HG02840 (cell line): ENCODE results near the gene FGR.
A peak's percentile ranks its signal among the peaks of the same experiment; 100 is the strongest.
"Not testable (repeated sequence)": the region's sequence is repeated elsewhere in the genome, so short reads cannot be mapped to it uniquely, and the experiment has no call there.

ENCODE experiments used
- ATAC-seq: cut with Tn5 transposase; IDR thresholded peaks from one replicate; pipeline ENCODE4 v1.9.1; 2021; ENCODE audit warnings: mild to moderate bottlenecking, moderate library complexity, moderate number of reproducible peaks; ENCODE audit not compliant: unreplicated experiment, low FRiP score

FGR gene

DNA sequence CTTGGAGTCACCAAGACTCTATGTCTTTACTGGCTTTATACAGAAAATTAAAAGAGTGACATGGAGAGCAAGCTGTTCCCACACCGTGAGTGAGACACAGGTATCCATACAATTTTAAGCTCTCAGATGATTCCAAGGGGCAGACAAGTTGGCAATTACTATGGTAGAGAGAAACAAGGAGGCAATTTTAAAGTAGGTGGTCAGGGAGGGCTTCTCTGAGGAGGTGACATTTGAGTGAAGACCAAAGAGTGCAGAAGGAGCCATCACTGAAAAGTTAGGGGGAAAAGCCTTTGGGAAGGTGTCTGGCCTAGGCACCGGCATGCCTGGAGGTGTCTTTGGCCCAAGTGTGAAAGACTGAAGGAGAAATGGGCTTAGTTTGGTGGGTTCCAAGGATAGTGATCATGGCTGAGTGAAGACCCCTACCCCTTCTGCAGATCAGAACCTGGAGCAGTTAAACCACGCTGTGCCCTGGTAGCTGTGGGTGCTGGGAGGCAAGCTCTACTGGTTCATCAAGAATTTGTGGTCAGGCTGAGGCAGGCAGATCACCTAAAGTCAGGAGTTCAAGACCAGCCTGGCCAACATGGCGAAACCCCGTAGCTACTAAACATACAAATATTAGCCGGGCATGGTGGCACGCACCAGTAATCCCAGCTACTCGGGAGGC, 26.6 kb upstream of the FGR start:
- ATAC-seq: no peak

DNA sequence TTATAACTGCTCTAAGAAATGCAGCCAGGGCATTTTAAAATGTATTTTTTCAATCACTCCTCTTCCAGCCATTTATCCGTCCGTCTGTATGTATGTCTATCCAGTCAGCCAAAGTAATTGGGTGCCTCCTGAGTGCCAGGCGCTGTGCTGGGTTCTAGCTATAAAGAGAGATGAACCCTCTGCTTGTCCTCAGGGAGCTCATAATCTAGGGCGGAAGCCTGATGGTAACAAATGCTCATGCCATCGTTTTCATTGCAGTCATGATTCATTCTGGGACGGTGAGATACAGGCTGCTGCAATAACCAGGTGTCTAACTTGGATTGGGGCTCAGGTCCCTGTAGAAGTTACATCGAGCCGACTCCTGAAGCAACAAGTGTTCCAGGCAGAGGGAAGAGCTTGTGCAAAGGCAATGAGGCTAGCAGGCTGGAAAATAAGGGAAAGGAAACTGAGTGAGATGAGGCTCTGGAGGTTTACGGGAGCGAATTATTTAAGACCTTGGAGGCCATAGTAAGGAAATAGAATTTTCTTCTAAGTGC, 25.4 kb upstream of the FGR start:
- ATAC-seq: no peak

DNA sequence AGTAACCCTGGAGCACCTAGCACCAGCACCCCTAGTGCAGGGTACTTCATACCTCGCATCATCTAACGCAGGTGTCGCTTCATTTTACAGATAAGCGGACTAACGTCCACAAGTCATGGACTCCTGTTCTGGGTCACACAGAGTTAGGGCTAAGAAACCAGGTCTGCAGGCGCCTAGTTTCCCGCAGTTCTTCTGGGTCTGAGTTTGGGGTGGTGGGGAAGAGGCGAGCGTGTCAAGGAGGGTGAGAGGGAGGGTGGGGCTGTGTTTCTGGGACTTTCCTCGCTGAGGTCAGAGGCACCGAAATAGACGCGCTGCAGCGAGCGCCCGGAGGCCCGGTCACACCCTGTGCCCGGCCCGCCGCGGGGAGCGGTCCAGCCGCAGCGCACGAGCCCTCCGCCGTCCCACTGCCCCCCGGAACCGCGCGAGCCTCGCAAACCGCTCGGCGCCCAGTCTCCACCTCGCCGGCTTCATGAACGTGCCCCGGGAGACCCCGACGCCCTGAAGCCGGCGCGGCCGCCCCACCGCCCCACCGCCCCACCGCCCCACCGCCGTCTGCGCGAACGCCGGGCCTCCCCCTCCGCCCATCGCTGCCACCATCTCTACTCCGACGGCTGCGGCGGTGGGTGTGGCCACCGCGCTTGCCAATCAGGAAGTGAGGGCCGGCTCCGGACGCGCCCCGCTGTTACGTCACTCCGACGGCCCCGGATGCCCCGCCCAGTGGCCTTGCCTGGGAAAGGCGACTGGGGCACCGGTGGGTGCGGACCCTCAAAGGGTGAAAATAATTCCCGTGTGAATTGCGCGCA, 24.7 kb upstream of the FGR start:
- peak; percentile 59 for ATAC-seq

DNA sequence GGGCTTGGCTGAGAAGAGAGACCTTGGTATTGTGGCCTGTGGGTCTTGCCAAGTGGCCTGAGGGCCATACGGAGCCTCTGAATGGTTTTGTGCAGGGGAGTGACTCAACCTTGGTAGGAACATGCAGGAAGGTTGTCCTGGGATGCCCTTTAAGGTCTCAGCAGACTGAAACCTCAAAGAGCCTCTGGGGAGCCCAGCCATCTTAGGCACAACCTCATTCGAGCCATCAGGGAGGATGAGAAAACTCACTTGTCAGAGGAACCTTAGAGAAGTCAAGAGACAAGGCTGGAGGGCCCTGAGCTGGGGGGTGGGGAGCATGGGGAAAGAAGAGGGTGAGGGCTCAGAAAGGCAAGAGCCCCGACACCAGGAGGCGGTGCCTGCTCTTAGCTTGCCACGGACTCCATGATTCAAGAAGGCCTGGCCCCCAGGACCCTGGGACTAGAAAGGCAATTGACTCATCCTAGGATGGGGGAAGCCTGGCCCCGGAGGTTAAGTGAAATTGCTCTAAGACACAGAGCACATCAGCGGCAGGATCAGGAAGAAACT, 24.0 kb upstream of the FGR start:
- ATAC-seq: peak; percentile 2

DNA sequence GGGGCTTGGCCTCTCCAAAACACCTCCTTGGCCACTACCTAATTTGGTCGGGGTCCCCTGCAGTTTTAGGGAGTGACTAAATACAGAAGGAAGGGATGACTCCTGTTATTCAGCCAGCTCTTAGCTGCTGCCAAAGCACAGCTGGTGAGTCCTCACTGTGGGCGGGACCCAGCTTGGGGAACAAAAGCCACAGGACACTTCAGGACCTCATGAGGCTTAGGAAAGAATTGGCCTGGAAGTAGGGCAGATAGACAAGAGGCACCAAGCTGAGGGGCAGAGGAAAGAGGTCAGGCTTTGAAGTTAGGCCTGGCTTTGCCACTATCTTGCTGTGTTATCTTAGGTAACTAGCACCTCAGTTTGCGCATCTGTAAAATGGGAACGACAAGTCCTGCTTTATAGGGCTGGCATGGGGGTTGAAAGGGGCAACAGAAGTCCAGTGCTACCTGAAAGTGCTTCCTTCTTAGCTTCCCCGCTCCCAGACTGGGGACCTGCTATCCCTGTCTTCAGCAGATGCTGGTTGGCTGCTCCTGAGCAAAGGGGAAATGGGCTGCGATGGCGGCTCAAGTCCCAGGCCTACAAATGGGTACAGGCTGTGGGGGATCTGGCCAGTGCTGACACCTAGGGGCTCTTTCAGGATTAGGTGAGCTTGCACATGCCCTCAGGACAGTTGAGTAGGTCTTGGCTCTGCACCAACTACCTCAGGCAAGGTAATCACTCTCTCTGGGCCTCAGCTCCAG, 21.3 kb upstream of the FGR start:
- no peak for ATAC-seq

DNA sequence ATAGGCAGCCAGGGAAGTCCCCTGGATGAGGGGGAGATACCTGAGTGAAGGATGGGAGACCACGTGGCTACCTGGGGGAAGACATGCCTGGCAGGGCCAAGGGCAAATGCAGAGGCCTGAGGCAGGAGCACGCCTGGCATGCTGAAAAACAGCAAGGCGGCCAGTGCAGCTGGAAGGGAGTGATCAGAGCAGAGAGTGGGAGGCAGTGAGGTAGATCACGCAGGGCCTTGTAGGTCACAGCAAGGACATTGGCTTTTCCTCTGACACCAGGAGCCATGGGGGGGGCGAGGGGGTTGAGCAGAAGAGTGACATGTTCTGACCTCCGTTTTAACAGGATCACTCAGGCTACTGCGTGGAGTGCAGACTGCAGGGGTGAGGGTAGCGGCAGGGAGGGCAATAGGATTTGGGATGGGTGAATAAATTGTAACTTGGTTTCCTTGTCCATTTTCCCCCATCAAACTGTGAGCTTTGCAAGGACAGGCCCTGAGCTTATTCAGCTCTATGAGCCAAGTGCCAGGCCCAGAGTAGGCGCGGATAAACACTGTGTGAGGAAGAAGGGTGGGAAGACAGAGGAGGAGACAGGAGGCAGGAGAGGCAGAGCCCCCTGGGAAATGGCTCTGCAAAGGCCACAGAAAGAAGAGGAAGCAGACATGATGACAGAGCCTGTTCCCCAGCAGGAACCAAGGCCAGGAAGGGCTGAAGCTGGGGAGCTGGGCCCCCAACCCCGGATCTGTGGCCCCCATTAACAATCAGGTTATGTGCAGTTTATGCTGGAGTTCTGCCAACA, 20.4 kb upstream of the FGR start:
- no peak for ATAC-seq

DNA sequence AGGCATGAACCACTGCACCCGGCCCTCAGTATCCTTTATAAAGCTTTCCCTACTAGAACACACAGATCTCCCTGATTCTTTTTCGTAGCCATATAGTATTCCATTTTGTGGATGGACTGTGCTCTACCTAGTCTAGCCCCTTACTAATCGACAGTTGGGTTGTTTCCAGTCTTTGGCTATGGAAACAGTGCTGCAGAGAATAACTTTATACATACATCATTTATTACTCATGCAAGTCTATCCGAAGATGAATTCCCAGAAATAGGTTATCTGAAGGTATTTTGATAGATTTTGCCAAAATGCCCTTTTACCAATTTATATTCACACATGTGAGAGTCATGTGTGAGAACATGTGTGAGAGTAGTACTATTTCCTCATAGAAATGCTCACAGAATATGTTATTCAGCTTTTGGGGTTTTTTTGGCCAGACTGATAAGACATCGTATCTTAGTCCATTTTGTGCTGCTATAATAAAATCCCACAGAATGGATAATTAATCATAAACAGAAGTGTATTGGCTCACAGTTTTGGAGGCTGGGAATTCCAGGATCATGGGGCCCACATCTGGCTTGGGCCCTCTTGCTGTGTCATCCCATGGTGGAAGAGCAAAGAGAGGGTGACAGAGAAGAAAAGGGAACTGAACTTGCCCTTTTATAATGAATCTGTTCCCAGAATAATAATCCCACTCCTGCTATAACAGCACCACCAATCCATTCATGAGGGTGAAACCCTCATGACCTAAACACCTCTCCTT, 17.3 kb upstream of the FGR start:
- ATAC-seq: no peak

DNA sequence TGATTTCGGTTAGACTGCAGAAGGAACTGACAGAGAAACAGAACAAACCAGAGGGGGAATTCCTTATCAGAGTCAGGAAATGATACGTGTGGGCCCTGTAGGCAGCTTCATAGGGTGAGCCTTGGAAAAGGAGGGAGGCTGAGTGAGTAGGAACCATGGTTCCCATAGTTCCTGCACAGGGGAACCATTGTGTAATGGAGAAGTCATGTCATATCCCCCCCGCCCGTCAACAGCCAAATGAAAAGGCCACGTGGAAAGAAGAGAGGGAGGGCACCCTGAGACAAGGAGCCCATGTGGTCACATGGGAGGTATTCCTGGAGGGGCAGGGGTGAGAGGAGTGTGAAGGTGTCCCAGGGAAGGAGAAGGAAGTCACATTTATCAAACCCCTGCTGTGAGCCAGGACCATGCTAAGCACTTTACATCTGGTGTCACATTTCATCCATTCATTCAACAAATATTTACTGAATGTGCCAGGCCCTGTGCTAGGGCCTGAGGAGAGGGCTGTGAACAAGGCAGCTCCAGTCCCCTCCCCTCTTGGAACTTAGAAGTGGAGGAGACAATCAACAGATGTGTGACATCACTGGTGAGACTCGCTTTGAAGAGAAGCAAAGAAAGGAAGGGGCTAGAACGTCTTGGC, 15.7 kb upstream of the FGR start:
- no peak for ATAC-seq

DNA sequence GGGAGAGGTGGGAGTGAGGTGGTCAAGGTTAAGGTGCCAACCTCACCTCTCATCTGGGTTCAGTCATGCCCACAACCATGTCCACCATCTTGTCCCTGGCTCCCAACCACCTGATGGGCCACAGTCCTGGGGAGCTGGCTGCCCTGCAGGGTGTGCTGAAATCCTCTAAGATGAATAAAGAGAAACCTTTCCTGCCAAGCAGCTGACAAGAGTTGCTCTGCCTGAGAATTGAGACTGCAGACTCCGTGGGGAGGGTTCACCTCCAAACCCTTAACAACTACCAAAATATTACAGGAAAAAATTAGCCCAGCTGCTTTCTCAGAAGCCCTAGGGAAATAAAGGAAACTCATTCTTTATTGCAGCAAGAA, 15.2 kb upstream of the FGR start:
- no peak for ATAC-seq

DNA sequence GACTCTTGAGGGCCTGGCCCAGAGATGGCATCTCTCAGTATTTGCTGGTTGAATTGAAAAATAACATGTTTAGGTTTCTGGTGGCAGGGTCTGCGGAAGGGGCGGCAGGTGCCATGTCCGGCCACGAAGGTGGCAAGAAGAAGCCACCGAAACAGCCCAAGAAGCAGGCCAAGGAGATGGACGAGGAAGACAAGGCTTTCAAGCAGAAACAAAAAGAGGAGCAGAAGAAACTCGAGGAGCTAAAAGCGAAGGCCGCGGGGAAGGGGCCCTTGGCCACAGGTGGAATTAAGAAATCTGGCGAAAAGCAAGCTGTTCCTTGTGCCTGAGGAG, 14.3 kb upstream of the FGR start:
- ATAC-seq: no peak

DNA sequence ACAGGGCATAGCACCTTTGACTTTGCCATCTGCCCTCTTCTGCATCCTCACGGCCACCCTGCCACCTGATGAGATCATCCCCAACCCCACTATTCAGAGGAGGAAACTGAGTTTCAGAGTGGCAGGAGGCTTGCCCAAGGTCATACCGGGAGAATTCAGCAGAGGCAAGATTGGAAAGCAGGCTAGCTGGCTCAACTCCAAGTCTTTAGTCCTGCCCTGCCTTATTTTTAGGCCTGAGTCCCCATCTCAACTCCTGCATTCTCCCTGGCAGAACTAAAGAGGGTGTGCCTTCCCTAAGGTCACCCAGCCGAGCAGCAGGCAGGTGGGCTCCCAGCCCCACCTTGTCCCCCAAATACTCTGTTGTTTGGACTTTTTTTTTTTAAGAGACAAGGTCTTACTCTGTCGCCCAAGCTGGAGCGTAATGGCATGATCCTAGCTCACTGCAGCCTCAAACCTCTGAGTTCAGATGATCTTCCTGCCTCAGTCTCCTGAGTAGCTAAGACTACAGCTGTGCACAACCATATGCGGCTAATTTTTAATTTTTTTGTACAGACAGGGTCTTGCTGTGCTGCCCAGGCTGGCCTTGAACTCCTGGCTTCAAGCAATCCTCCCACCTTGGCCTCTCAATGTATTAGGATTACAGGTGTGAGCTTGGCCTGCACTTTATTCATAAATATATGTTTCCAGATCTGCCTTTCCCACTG, 13.8 kb upstream of the FGR start:
- no peak for ATAC-seq

DNA sequence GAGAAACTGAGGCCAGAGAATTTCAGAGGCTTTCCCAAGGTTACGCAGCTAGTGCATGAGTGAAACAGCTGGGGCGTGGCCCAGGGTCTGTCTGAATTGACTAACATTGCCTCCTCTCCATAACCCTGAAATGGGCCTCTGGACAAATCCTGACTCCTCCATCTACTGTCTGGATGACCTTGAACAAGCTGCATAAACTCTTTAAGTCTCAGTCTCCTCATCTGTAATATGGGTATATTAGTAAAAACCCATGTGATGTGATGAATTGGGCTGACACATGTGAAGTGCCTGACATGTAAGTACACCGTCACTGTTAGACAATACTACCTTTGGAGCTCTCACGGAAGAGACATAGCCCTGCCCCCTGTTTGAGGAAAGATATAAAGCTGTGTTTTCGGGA, 12.3 kb upstream of the FGR start:
- ATAC-seq: no peak

DNA sequence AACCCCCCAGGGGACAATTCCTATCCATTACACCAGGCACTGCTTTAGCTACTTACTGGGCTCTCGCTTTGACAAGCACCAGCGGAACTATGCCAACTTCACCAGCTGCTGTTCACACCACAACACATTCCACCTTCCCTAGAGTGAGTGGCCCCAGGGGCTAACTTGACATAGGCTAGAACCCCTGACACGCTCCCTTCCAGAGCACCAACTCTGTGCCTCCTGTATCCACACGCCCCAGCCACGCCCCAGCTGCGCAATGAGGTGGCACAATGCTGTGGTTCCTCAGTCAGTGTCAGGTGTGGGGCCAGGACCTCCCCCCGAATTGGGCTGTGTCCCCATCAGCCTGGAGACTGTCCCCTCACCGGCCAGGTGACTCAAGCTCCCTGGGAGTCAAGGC, 11.7 kb upstream of the FGR start:
- ATAC-seq: no peak

DNA sequence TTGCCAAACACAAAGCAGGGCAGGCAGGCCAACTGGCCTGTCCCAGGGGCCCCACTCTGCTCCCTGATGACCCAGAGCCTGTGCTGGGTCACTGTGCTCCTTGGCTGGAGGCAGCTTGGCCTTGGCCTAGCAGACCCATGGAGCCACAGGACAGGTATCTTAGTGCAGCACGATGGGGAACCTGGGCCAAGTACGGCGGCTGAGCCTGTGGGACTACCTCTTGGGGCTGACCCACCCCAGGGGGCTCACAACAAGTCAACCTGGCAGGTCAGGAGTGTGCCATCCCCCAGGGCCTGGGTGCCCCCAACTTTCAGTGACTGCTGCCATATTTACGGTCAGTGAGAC, 10.1 kb upstream of the FGR start:
- ATAC-seq: no peak

DNA sequence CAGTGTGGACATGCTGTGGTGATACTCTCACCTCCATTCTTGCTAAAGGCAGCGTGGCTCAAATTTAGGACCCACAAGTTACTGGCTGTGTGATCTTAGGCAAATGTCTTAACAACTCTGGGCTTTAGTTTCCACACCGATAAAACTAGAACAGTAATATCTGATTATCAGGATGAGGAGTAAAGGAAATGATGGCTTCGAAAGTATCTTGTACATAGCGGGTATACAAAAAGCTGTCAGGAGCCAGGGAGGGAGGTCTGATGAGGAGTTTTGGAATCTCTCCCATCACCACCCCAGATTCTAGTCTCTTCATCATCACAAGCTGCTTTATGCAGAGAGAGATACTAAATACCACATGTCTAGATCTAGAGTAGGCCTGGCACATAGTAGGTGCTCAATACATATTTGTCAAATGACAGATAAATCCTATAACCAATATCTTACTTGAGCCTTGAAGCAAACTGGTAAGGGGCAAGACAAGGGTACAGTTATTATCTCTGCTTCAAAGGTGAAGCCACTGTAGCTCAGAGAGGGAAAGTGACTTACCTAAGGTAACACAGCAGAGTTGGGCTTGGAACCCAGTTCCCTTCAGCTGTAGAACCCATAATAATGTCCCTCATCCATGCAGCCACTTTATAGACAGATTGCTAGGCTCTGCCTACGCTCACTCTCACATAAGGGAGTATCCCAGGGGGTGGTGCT, 9.5 kb upstream of the FGR start:
- no peak for ATAC-seq

DNA sequence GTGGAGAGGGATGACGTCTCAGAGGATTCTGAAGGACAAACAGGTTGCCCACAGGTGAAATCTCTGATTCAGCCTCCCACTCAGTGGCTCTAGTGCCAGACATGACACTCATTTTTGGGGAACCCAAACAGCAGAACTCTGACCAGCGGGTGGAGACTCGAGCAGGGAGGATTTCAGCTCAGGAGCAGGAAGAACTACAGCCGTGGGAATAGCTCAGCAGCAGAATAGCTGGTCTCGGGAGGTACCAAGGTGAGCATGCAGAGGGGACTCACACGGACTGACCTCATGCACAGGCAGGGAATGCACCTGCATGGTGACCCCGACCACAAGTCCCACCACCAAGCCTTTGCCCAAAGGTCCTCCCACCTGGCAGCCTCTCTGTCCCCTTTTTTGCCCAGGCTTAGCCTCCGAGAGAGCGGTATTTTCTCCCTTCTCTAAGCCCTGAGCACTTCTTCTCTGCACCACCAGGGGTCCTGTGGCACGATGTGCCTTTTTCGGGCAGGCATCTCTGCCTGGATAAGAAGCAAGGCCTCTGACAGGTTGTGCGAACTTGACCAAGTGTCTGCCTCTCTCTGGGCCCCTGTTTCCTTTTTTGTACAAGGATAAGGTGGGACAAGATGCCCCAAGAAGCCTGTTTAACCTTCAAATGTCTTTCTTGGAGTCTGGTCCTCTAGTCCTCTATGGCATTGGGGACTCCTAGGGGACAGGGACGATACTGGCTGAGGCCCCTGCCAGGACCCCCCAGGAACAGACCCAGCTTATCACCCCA, 8.8 kb upstream of the FGR start:
- ATAC-seq: no peak

DNA sequence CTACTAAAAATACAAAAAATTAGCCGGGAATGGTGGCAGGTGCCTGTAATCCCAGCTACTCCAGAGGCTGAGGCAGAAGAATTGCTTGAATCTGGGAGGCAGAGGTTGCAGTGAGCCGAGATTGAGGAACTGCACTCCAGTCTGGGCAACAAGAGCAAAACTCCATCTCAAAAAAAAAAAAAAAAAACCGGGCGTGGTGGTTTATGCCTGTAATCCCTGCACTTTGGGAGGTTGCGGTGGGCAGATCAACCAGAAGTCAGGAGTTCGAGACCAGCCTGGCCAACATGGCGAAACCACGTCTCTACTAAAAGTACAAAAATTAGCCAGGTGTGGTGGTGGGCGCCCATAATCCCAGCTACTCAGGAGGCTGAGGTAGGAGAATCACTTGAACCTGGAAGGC, 5.5 kb upstream of the FGR start:
- ATAC-seq: not testable (repeated sequence)
